ENCODE data around the gene BTBD7. TPM values are rescaled to one million over a fixed set of nuclear protein-coding genes. Genes with fewer than 3 reads are reported as not detected.

The BTBD7 gene
- total and polyA plus RNA-seq, 8 donors: 6.3 to 21.6 (median 13.8) TPM

- FAIRE-seq: no peak
- no peak for ATAC-seq
- no peak for DNase-seq
- Histone ChIP-seq H3K4me3 (no peak overlapping the region), H3K4me1 (peaks cover 0 to 10% (median 3%) of the 10 kb centered on the region in 3 donors), H3K27ac (no peak overlapping the region), H3K27me3 (no peaks in the 10 kb centered on the region), H3K9me3 (no peaks in the 10 kb centered on the region), H3K36me3 (no peaks in the 10 kb centered on the region)
- no peak for TF ChIP-seq CTCF (IDR thresholded peaks at IDR 0.05)
- intact Hi-C loops (cut with DNase I): no loop called here
- WGBS, 2 donors: 86 to 90% methylated on average over 5 of the region's 5 CpGs
These were observed 9.8 kb downstream of the BTBD7 start for GRCh38 chr14:93322929-93323599.

GRCh38 chr14:93320489-93320888, 12.3 kb downstream of the BTBD7 start:
- TF ChIP-seq CTCF (IDR thresholded peaks at IDR 0.05): no peak
- no peak for FAIRE-seq
- Histone ChIP-seq H3K27ac (no peak overlapping the region), H3K36me3 (no peaks in the 10 kb centered on the region), H3K4me3 (no peak overlapping the region), H3K4me1 (peaks cover 0 to 10% (median 3%) of the 10 kb centered on the region in 3 donors), H3K9me3 (no peaks in the 10 kb centered on the region), H3K27me3 (no peaks in the 10 kb centered on the region)
- intact Hi-C loops (cut with DNase I): no loop called here
- DNase-seq: no peak
- ATAC-seq: no peak

- no peak for ATAC-seq
- FAIRE-seq: no peak
- no peak for TF ChIP-seq CTCF (IDR thresholded peaks at IDR 0.05)
- DNase-seq: no peak
- H3K9me3 ChIP-seq: no peaks in the 10 kb centered on the region
- no peaks in the 10 kb centered on the region for H3K36me3 ChIP-seq
- H3K27me3 ChIP-seq: no peaks in the 10 kb centered on the region
- intact Hi-C loops (cut with DNase I): no loop called here
- no peak overlapping the region for H3K4me3 ChIP-seq
- 73 to 76% methylated on average over 1 of the region's 1 CpG for WGBS, 2 donors
- H3K4me1 ChIP-seq: peaks cover 0 to 10% (median 3%) of the 10 kb centered on the region in 3 donors
- no peak overlapping the region for H3K27ac ChIP-seq
These were observed 12.9 kb downstream of the BTBD7 start for GRCh38 chr14:93319958-93320357.

- intact Hi-C loops (cut with DNase I): no loop called here
- no peak for TF ChIP-seq CTCF (IDR thresholded peaks at IDR 0.05)
- Histone ChIP-seq H3K27me3 (no peaks in the 10 kb centered on the region), H3K27ac (no peak overlapping the region), H3K36me3 (no peaks in the 10 kb centered on the region), H3K4me3 (no peak overlapping the region), H3K4me1 (peaks cover 0 to 10% (median 3%) of the 10 kb centered on the region in 3 donors), H3K9me3 (no peaks in the 10 kb centered on the region)
- ATAC-seq: no peak
- DNase-seq: no peak
- FAIRE-seq: no peak
- WGBS, 2 donors: 75 to 79% methylated on average over 2 of the region's 2 CpGs
These were observed 13.3 kb downstream of the BTBD7 start for GRCh38 chr14:93319494-93319893.

GRCh38 chr14:93318927-93319326, 13.9 kb downstream of the BTBD7 start:
- no peak for FAIRE-seq
- no peak for DNase-seq
- WGBS, 2 donors: 82 to 87% methylated on average over 5 of the region's 5 CpGs
- peaks cover 0 to 9% (median 3%) of the 10 kb centered on the region in 3 donors for H3K4me1 ChIP-seq
- no peak for TF ChIP-seq CTCF (IDR thresholded peaks at IDR 0.05)
- H3K9me3 ChIP-seq: no peaks in the 10 kb centered on the region
- no peaks in the 10 kb centered on the region for H3K36me3 ChIP-seq
- H3K27ac ChIP-seq: no peak overlapping the region
- H3K4me3 ChIP-seq: no peak overlapping the region
- no peak for ATAC-seq
- intact Hi-C loops (cut with DNase I): no loop called here
- no peaks in the 10 kb centered on the region for H3K27me3 ChIP-seq

Data from pancreas (tissue), 10 donors.